Kidney (tissue), 14 donors: ENCODE results near the gene ZFPM1. TPM values are rescaled to one million over a fixed set of nuclear protein-coding genes. Genes with fewer than 3 reads are reported as not detected.
A peak's percentile ranks its signal among the peaks of the same experiment; 100 is the strongest.

Experiments used
- DNase-seq, 5 donors: peaks; one replicate each; pipeline ENCODE4 v3.0.0-alpha.2; 2013 to 2020
- FAIRE-seq: peaks from 2 replicates; lab custom pipeline; 2012; peaks lifted over from hg19 to GRCh38; lab: Jason Lieb, UNC
- H3K27ac ChIP-seq, 2 donors: one replicate each; pipeline ENCODE4 v1.7.0; 2013; ENCODE audit warnings: low read depth in 2 of 2, low read length in 2 of 2, inconsistent platforms in 1 of 2
- H3K27me3 ChIP-seq: one replicate; pipeline ENCODE4 v1.7.1; 2013; ENCODE audit warnings: low read length, inconsistent platforms; ENCODE audit not compliant: control insufficient read depth, insufficient read depth
- H3K36me3 ChIP-seq, 3 donors: one replicate each; pipeline versions ENCODE4 v1.7.0 to v1.7.1; 2013; ENCODE audit warnings: low read length in 3 of 3, control low read depth in 1 of 3, inconsistent platforms in 1 of 3; ENCODE audit not compliant: insufficient read depth in 3 of 3, control insufficient read depth in 2 of 3
- H3K4me1 ChIP-seq, 3 donors: one replicate each; pipeline versions ENCODE4 v1.7.0 to v1.7.1; 2013; ENCODE audit warnings: low read length in 3 of 3, inconsistent platforms in 1 of 3, low read depth in 1 of 3; ENCODE audit not compliant: control insufficient read depth in 2 of 3, insufficient read depth in 2 of 3
- H3K4me3 ChIP-seq, 3 donors: one replicate each; pipeline versions ENCODE4 v1.7.0 to v1.8.1; 2013; ENCODE audit warnings: low read length in 3 of 3, control low read depth in 1 of 3, inconsistent platforms in 1 of 3
- H3K9ac ChIP-seq, 3 donors: one replicate each; pipeline versions ENCODE4 v1.7.0 to v1.7.1; 2013; ENCODE audit warnings: low read length in 3 of 3, control low read depth in 1 of 3, inconsistent platforms in 1 of 3
- H3K9me3 ChIP-seq, 3 donors: one replicate each; pipeline versions ENCODE4 v1.7.0 to v1.7.1; 2013; ENCODE audit warnings: low read length in 3 of 3, control low read depth in 1 of 3, inconsistent platforms in 1 of 3; ENCODE audit not compliant: control insufficient read depth in 2 of 3, insufficient read depth in 1 of 3
- CTCF ChIP-seq: IDR thresholded peaks from 3 replicates; pipeline ENCODE4 v1.5.1; 2012; ENCODE audit warnings: mild to moderate bottlenecking, moderate library complexity, borderline replicate concordance; ENCODE audit not compliant: insufficient read depth; ENCODE audit errors: extremely low read depth
- intact Hi-C: fragments of 100-400 bp; cut with DNase I; formaldehyde crosslinking; loops from one replicate; pipeline ENCODE4 v1.11.1; 2022
- polyA plus RNA-seq: library from polyadenylated mRNA; stranded (reverse); fragments of 350-450 nt; fragmentation: Illumina TruSeq; extraction: RNeasy Lipid Tissue Mini Kit (QIAGEN cat#74804); gene quantifications from one replicate; pipeline ENCODE4 v1.2.3, GENCODE V29; 2014; ENCODE audit warnings: low read depth, low replicate concordance; ENCODE audit not compliant: insufficient read depth
- total RNA-seq: library from RNA; stranded (reverse); fragmentation: NEBNext Ultra II Directional; extraction: Animal tissue kit (Norgen Biotek cat#: 25700); gene quantifications from one replicate; pipeline ENCODE4 v1.2.1, GENCODE V29; 2021
- donor health status: control.
- donor health status: control.
- donor health status: control.
- donor health status: control.
- donor health status: control.
- donor health status: DM: yes; HTN: yes; CAD: no.
- donor health status: Normal renal cell carcinoma (clear cell type).

ZFPM1 gene
- total and polyA plus RNA-seq, 2 donors from 2014 or later = 1.9 to 9.2 TPM

- peaks cover 0 to 3% (median 0%) of the 10 kb centered on the region in 3 donors for H3K4me1 ChIP-seq
Measured at GRCh38 chr16:88461331-88462269, 8.5 kb downstream of the ZFPM1 start.

GRCh38 chr16:88462396-88462795, 9.3 kb downstream of the ZFPM1 start:
- FAIRE-seq = no peak
- Histone ChIP-seq H3K27ac (no peak overlapping the region), H3K36me3 (no peaks in the 10 kb centered on the region), H3K4me3 (no peak overlapping the region), H3K9me3 (no peaks in the 10 kb centered on the region), H3K27me3 (no peaks in the 10 kb centered on the region), H3K9ac (no peak overlapping the region), H3K4me1 (peaks cover 0 to 3% (median 0%) of the 10 kb centered on the region in 3 donors)
- no peak for TF ChIP-seq CTCF
- DNase-seq = no peak
- intact Hi-C loops = no loop called here

More at GRCh38 chr16:88461331-88462269, 8.5 kb downstream of the ZFPM1 start:
- no peaks in the 10 kb centered on the region for H3K9me3 ChIP-seq
- H3K36me3 ChIP-seq = no peaks in the 10 kb centered on the region
- no peak overlapping the region for H3K4me3 ChIP-seq
- intact Hi-C loops = no loop called here
- FAIRE-seq = no peak
- no peaks in the 10 kb centered on the region for H3K27me3 ChIP-seq
- TF ChIP-seq CTCF = no peak
- no peak overlapping the region for H3K9ac ChIP-seq
- no peak overlapping the region for H3K27ac ChIP-seq
- peak in 1 of 5 donors; percentile 44 for DNase-seq

- peaks cover 0 to 3% (median 0%) of the 10 kb centered on the region in 3 donors for H3K4me1 ChIP-seq
- intact Hi-C loops = no loop called here
- H3K27me3 ChIP-seq = no peaks in the 10 kb centered on the region
- H3K9ac ChIP-seq = no peak overlapping the region
- FAIRE-seq (no peak), DNase-seq (no peak)
- H3K4me3 ChIP-seq = no peak overlapping the region
- H3K27ac ChIP-seq = no peak overlapping the region
- no peaks in the 10 kb centered on the region for H3K36me3 ChIP-seq
- no peak for TF ChIP-seq CTCF
- no peaks in the 10 kb centered on the region for H3K9me3 ChIP-seq
Measured at GRCh38 chr16:88463411-88463810, 10.3 kb downstream of the ZFPM1 start.
